Tibial artery (tissue), 4 donors: ENCODE data around the gene LMO3.
A peak's percentile ranks its signal among the peaks of the same experiment; 100 is the strongest.

Experiments used
- DNase-seq, 2 donors: peaks; one replicate each; pipeline ENCODE4 v3.0.0-alpha.2; 2019
- H3K27ac ChIP-seq, 2 donors: fragments of 200-600 bp; sonication (generic) in 1 of 2; 1 replicate in 1 of 2; 2 replicates in 1 of 2; pipeline ENCODE4 v1.5.1; 2018 to 2019; ENCODE audit warnings: mild to moderate bottlenecking in 1 of 2
- H3K27me3 ChIP-seq, 2 donors: fragments of 200-600 bp; sonication (generic) in 1 of 2; one replicate each; pipeline versions ENCODE4 v1.5.1 to v1.6.0; 2016 to 2019
- H3K36me3 ChIP-seq, 3 donors: fragments of 200-600 bp; sonication (generic) in 2 of 3; one replicate each; pipeline ENCODE4 v1.5.1; 2016 to 2019; ENCODE audit warnings: mild to moderate bottlenecking in 2 of 3
- H3K4me1 ChIP-seq, 4 donors: fragments of 200-600 bp; sonication (generic) in 2 of 4; 1 replicate in 3 of 4; 2 replicates in 1 of 4; pipeline ENCODE4 v1.5.1; 2016 to 2019
- H3K4me3 ChIP-seq, 2 donors: fragments of 200-600 bp; sonication (generic) in 1 of 2; 1 replicate in 1 of 2; 2 replicates in 1 of 2; pipeline ENCODE4 v1.5.1; 2018 to 2019; ENCODE audit warnings: mild to moderate bottlenecking in 2 of 2
- H3K9me3 ChIP-seq, 3 donors: fragments of 200-600 bp; sonication (generic) in 1 of 3; one replicate each; pipeline ENCODE4 v1.5.1; 2016 to 2019
- intact Hi-C: fragments of 100-400 bp; cut with DNase I; formaldehyde crosslinking; loops from one replicate; pipeline ENCODE4 v1.15.0; 2023; ENCODE audit warnings: low total_unique reads
- TF ChIP-seq, protein P1 (sequence below), 2 experiments: fragments of 200-600 bp in 1 of 2; fragments of 450-650 bp in 1 of 2; IDR thresholded peaks; one replicate each; pipeline ENCODE4 v1.5.1; 2017 to 2019; ENCODE audit warnings: antibody characterized with exemption in 2 of 2, mild to moderate bottlenecking in 1 of 2, moderate library complexity in 1 of 2

The LMO3 gene

DNA sequence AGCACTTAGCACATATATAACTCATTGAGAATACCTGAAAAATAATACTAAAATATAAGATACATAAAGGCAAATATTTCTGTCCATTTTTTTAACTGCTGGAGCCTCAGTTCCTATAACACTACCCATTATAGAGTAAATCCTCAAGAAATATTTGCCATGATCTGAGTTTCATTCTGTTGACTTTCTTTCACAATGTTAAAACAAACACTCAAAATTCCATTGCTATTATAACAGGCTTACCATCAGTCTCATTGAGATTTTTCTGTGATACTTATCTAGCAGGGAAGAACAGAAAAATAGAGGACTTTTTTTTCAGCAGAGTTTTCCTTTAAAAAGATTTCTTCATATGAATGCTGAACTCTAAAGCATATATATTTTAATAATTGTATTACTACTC is 24.5 kb downstream of the LMO3 start:
- no peaks in the 10 kb centered on the region for H3K36me3 ChIP-seq
- no peak overlapping the region for H3K4me3 ChIP-seq
- H3K27me3 ChIP-seq: no peaks in the 10 kb centered on the region
- no peak for DNase-seq
- TF ChIP-seq, protein P1, sequence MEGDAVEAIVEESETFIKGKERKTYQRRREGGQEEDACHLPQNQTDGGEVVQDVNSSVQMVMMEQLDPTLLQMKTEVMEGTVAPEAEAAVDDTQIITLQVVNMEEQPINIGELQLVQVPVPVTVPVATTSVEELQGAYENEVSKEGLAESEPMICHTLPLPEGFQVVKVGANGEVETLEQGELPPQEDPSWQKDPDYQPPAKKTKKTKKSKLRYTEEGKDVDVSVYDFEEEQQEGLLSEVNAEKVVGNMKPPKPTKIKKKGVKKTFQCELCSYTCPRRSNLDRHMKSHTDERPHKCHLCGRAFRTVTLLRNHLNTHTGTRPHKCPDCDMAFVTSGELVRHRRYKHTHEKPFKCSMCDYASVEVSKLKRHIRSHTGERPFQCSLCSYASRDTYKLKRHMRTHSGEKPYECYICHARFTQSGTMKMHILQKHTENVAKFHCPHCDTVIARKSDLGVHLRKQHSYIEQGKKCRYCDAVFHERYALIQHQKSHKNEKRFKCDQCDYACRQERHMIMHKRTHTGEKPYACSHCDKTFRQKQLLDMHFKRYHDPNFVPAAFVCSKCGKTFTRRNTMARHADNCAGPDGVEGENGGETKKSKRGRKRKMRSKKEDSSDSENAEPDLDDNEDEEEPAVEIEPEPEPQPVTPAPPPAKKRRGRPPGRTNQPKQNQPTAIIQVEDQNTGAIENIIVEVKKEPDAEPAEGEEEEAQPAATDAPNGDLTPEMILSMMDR (IDR thresholded peaks at IDR 0.05): no peak
- intact Hi-C loops: no loop called here
- H3K27ac ChIP-seq: no peak overlapping the region
- peaks cover 0 to 3% (median 0%) of the 10 kb centered on the region in 3 donors for H3K9me3 ChIP-seq
- peaks cover 0 to 3% (median 0%) of the 10 kb centered on the region in 4 donors for H3K4me1 ChIP-seq

DNA sequence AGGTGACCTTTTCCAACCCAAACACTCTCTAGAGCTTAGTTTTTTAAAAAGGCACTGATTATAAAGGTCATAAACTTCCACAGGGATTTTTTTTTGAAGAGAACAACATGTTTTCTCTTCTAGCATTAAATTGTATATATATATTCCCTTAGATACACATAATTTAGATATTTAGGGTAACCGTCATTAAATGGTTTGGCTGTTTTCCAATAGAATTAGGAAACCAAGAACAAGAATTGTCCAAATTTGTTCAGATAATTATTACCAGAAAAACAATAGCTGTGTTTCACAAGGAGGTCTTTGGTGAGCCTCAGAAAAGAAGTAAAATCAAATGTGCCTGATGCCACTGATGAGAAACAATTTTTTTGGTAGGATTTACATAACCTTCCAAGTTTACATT is 26.9 kb downstream of the LMO3 start:
- H3K9me3 ChIP-seq: peaks cover 0 to 3% (median 0%) of the 10 kb centered on the region in 3 donors
- H3K4me3 ChIP-seq: no peak overlapping the region
- TF ChIP-seq, protein P1 (IDR thresholded peaks at IDR 0.05): no peak
- intact Hi-C loops: no loop called here
- H3K27ac ChIP-seq: no peak overlapping the region
- H3K4me1 ChIP-seq: no peaks in the 10 kb centered on the region
- no peaks in the 10 kb centered on the region for H3K27me3 ChIP-seq
- H3K36me3 ChIP-seq: no peaks in the 10 kb centered on the region
- DNase-seq: no peak

DNA sequence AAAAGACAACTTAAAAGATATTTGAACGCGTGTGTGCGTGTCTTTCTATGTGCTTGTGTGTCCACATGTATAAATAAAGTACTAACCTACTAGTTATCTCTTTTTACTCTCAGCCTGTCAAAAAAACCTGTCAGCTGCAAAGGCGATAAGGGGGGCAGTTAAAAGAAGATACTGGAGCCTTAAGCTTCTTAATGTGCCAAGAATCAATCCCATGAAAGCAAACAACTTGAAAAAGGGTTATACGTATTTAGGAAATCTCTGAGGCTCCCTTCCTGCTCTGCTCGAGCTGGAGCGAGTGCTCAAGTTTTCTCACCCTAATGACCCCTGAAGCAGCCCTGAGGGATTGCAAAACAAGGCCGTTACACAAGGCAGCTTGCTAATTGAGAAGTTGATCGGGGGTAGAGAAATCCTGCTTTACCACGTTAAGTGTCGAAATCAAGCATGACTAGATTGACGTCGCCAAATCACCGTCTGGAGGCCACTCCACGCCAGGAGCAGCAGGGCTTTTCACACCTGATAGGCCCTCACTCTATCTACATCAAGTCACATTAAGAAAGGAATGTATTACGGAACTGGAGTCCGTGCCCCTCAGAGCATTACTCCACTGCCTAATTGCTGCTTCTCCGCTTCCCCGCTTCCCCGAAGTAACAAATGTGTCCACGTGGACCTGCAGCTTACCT is 32.4 kb downstream of the LMO3 start:
- H3K9me3 ChIP-seq: no peaks in the 10 kb centered on the region
- no peaks in the 10 kb centered on the region for H3K4me1 ChIP-seq
- TF ChIP-seq, protein P1 (IDR thresholded peaks at IDR 0.05): no peak
- intact Hi-C loops: no loop called here
- no peaks in the 10 kb centered on the region for H3K36me3 ChIP-seq
- no peak overlapping the region for H3K4me3 ChIP-seq
- H3K27ac ChIP-seq: no peak overlapping the region
- peak; percentile 65 to 73 for DNase-seq
- H3K27me3 ChIP-seq: no peaks in the 10 kb centered on the region

DNA sequence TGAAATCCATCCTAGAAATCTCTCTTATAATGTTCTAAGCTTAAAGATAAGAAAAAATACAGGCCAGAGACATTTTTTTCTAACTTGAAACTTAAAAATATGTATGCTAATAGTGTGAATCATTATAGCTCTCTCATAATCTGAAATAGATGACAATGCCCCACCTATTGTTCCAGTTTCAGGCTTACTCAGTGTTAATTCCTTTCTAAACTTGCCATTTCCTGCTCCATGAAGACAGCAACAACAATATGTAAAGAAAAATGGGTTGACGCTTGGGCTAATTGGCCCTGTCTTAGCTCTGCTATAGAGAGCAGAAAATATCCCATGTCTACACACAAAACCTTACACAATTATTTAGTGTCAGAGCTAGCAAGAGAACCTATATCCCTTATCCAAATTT is 37.1 kb downstream of the LMO3 start:
- no peak overlapping the region for H3K27ac ChIP-seq

DNA sequence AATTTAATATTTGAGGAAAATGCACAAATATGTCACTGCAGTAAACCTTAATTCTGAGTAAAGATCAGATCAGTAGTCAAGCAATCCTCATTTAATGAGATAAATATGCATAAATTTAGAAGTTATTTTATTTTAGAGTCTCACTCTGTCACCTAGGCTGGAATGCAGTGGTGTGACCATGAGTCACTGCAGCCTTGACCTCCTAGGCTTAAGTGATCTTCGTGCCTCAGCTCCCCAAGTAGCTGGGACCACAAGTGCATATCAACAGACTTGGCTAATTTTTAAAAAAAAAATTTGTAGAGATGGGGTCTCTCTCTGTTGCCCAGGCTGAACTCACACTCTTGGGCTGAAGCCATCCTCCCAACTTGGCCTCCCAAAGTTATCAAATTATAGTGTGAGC is 41.3 kb downstream of the LMO3 start:
- TF ChIP-seq, protein P1 (IDR thresholded peaks at IDR 0.05): no peak
- DNase-seq: no peak
- intact Hi-C loops: no loop called here
- Histone ChIP-seq H3K9me3 (no peaks in the 10 kb centered on the region), H3K36me3 (no peaks in the 10 kb centered on the region), H3K27me3 (no peaks in the 10 kb centered on the region), H3K27ac (no peak overlapping the region), H3K4me3 (no peak overlapping the region), H3K4me1 (no peaks in the 10 kb centered on the region)

More for the DNA sequence above, 37.1 kb downstream of the LMO3 start:
- Histone ChIP-seq H3K4me3 (no peak overlapping the region), H3K27me3 (no peaks in the 10 kb centered on the region), H3K9me3 (no peaks in the 10 kb centered on the region), H3K36me3 (no peaks in the 10 kb centered on the region), H3K4me1 (no peaks in the 10 kb centered on the region)
- TF ChIP-seq, protein P1 (IDR thresholded peaks at IDR 0.05): no peak
- DNase-seq: no peak
- intact Hi-C loops: no loop called here
